Right kidney (tissue), 1 donor: ENCODE measurements around the gene PPP2R5D.

ENCODE experiments used
- DNase-seq: peaks from one replicate; pipeline ENCODE4 v3.0.0-alpha.2; 2016

The PPP2R5D gene

DNA sequence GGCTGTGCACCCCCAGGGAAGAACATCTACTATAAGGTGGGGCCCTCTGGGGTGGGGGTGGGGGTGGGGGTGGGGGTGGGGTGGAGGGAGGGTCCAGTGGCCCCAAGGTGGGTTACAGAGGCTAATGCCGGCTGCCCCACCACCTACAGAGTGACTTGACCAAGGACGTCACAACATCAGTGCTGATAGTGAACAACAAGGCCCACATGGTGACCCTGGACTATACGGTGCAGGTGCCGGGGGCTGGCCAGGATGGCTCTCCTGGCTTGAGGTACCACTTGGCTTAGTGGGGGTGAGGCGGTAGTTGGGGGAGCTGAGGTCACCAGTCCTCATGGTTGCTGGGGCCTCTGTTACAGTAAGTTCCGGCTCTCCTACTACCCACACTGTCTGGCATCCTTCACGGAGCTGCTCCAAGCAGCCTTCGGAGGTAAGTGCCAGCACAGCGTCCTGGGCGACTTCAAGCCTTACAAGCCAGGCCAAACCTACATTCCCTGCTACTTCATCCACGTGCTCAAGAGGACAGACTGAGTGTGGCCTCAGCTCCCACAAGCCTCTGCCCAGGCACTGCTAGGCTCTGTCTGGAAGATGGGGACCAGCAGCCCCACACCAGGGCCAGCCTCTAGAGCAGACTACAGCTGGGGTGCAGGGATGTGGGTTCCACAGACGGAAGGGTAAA lies 21.1 kb upstream of the PPP2R5D start:
- DNase-seq: no peak

GRCh38 chr6:42963855-42964605 lies 20.3 kb upstream of the PPP2R5D start:
- DNase-seq: no peak

GRCh38 chr6:42966571-42966970 lies 17.8 kb upstream of the PPP2R5D start:
- no peak for DNase-seq

DNA sequence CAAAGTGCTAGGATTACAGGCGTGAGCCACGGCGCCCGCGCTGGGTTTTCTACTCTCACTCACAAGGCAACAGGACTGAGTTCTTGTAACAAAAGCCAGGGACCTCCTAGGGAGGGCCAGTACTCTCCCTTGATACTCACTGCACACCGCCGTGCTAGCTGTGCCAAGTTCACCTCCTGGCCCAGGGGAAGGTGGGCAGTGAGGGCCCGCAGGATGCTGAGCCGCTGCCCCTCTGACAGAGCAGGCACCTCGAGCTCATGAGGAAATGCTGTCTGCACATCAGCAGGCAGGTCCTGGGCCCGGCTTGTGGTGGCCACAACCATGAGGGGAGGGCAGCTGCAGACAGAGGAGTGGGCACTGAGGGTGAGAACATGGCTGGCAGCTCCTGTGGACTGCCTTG lies 17.1 kb upstream of the PPP2R5D start:
- no peak for DNase-seq

DNA sequence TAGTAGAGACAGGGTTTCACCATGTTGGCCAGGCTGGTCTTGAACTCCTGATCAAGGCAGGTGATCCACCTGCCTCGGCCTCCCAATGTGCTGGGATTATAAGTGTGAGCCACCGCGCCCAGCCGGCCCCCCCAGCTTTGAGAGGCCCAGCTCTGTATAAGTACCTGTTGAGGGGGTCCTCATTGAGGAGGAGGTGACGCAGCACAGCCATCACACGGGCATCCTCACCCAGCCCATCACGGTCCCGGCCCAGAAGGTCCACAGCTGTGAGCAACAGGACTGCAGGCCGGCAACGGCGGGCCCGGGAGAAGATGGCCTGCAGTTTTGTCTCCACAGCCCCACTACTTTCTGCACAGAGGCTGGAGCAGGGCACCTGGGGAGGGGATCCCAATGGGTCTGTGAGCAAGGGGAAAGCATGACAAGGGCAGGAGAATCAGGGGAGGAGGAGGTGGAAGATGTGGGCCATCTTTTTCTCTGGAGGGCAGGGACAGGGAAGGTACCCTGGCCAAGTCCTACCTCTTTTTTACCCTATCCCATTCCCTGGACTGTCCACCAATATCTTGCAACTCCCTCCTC lies 16.2 kb upstream of the PPP2R5D start:
- no peak for DNase-seq

GRCh38 chr6:42968783-42969182 lies 15.6 kb upstream of the PPP2R5D start:
- DNase-seq: no peak

DNA sequence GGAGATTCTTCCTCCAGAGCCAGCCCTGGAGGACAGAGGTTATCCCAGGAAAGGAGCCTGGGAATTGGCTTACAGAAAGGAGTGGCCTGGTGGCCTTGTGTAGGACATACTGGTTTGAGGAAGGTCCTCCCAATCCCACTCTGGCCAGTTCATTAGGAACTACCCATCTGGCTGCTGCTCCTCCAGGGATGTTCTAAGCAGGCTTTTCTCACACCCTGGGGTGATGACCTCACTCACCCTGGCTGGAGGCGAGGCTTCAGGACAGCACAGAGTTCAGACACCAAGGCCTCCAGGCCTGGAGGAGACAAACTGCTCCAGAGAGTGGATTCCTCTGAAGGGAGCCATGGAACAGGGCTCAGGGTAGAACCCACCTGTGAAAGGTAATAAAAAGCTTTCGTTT lies 14.9 kb upstream of the PPP2R5D start:
- DNase-seq: no peak

DNA sequence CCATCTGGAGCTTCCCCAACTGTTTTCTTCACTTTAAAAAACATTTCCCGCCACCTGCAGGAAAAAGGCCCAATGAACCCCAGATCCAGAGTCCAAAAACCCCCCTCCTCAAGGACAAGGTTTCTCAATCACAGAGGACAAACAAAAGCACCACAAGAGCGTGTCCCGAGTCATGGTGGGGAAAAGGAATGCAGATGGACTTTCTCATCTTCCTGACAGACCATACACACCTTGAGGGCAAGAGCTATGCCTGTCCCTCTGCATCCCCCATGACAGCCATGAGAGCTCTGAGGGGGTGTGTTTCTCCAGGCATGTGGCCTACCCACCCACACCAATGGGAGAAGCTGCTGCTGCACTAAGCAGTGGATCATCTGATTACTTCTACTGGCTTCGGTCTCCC lies 14.4 kb upstream of the PPP2R5D start:
- no peak for DNase-seq

- no peak for DNase-seq
Observed at GRCh38 chr6:42970871-42971612, 13.3 kb upstream of the PPP2R5D start.

DNA sequence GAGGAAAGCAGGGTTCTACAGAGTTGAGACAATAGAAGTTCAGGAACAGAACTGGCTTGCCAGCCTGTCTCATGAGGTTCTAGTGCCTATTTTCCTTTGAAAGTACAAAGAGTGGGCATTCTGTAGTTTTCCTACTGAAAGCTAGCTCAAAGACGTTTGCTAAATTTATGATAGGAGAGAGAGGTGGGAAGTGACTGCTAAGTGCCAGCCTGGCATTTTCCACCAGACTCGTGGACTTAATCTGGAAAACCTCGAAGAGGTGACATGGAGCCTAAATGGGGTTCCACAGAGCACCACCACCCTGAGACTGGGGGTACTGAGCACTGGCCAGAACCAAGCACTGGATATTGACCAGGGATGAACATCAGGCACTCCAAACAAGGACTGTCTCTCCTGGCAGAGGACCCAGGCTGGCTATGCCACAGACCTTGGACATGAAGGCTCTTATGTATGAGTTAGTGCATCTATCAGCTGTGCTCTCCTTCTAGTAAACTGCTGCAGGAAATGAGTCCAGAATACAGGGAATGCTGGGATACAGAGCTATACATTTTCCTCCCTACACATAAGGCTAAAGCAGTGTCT lies 12.5 kb upstream of the PPP2R5D start:
- no peak for DNase-seq

DNA sequence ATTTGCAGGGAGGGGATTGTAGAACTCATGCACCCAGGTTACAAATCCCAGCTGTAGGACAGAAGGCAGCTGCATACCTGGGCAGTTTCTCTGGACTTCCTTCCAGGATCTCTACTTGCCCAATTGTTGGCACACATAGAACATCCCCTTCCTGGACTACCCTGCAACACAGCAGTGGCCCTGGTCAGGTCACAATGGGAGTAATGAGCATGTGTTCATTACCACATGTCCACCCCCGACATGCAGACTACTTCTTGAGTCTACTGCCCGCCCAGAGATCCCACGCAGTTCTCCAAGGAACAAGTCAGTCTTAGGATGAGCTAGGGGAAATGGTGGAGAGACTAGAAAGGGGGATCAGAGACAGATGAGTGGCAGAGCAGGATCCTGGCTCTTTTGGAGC lies 10.4 kb upstream of the PPP2R5D start:
- no peak for DNase-seq

DNA sequence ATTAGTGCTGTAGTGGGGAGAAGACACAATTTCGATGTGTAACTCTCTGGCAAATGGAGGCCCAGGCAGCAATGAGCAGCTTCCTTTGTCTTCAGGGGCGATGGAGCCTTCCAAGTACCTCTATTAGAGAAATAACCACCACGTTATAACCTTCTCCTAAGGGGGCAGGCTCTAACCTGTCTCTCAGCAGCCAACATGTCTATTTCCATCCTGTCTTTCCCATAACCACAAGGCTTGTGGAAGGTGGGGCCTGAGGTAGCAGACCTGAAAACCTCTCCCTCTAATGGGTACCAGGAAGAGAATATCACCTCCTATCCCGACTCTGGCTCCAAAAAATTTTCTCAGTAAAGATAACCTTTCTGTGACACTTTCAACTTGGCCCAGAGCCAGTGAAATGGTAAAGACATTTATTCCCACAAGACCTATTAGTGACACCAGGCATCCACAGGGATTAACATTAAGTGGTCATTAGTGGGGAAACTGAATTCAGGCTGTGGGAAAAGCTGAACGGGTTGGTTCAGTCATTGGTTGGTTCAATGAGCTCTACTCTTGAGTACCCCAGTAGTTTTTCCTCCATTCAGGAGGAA lies 9.4 kb upstream of the PPP2R5D start:
- DNase-seq: no peak

DNA sequence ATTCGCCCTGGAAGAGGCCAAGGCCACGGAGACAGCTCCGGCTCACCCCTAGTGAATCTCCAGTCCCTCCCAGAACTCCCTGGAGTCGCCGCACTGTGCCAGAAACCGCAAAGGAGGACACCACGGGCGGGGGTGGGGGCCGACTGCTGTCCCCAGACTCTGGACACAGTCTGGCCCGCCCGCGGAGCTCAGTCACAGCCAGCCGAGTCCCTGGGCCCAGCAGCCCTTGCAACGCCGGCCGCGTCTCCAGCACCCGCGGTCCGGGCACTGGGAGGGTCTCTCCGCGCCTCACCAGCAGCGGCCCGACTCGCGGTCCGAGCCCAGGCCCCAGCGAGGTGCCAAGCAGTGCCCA lies 5.9 kb upstream of the PPP2R5D start:
- no peak for DNase-seq

DNA sequence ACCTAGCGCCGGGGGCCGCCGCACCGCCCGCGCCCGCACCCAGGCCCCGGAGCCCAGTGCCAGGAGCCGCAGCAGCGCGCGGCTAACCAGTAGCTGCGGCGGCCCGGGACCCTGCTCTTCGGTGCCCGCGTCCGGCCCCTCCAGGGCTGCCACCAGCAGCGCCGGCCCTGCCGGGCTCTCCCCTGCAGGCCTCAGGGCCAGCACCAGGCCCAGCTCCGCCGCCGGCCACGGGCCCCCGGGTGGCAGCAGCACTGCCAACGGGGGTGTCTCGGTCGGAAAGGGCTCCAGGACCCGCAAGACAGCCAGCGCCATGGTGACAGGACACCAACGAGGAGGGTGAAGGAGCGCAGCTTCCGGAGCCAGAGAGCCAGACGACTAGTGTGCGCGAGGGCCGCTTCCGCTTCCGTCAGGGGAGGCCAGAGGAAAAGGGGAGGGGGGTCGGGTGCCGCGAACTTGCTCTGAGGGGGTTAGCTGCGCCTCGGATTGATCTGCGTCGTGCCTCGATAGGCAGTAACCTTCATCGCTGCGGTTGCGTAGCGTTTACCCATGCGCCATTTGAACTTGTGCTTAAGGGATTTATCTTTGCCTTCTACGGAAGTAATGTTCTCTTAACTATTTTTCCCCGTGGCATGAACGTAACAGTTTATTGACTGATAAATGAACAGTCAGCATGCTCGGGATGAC lies 5.4 kb upstream of the PPP2R5D start, which contains the start of gene PEX6:
TSS of gene PEX6 (minus strand) at position 343 of the 684 bp plus-strand sequence. CDS start at position 312, 31 bp downstream.
- DNase-seq: peak; percentile 91

DNA sequence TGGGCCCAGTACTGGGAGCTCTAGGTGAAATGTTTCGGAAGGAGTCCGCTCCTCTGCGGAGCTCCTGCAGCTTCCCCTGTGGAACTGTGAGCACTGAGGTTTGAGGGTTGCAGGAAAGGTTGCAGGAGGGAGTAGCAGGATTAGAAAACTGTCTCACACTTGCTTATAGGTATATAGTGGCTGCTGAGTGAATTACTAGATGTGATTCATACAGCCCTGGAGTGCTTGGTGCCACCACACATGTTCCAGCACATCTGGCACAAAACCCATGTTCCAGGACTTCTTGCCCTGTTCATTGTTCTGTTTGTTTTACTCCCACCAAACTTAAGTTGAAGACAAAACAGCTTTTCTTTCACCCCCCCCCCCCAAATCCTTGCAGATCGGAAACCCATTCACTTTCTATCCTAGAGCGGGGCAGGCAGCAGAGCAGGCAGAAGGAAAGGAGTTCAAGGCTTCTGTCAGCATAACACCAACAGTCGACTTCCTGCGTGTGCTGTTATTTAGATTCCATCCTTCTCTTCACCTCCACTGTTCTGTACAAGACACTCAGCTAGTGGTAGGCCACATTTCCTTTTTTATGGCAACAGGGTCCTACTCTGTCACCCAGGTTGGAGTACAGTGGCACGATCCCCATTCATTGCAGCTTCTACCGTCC lies 4.7 kb upstream of the PPP2R5D start:
- DNase-seq: no peak

GRCh38 chr6:42981836-42982235 lies 2.5 kb upstream of the PPP2R5D start:
- DNase-seq: no peak

DNA sequence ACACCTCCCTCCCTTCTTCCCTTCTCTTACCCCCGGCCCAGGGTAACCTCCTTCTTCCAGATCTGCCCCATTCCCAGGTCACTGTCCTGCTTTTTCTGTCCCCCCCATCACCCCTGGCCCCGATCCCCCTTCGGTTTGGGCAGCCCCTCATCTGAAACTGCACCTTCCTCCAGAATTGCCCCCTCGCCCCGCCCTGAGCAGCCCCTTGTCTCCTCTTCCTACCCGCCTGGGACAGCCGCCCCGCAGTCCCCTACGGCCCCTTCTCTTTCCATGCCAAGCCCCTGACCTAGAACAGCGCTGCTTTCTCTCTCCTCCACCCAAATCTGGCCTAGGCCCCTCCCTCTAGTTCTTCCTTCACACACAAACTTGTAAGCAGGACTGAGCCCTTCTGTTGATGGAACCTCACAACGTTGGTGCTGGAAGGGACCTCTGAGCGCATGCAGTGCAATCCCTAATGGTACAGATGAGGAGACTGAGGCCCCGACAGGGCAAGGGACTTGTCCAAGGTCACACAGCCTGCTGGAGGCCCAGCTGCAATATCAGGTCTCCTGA lies 630 bp downstream of the PPP2R5D start:
- DNase-seq: peak; percentile 25

DNA sequence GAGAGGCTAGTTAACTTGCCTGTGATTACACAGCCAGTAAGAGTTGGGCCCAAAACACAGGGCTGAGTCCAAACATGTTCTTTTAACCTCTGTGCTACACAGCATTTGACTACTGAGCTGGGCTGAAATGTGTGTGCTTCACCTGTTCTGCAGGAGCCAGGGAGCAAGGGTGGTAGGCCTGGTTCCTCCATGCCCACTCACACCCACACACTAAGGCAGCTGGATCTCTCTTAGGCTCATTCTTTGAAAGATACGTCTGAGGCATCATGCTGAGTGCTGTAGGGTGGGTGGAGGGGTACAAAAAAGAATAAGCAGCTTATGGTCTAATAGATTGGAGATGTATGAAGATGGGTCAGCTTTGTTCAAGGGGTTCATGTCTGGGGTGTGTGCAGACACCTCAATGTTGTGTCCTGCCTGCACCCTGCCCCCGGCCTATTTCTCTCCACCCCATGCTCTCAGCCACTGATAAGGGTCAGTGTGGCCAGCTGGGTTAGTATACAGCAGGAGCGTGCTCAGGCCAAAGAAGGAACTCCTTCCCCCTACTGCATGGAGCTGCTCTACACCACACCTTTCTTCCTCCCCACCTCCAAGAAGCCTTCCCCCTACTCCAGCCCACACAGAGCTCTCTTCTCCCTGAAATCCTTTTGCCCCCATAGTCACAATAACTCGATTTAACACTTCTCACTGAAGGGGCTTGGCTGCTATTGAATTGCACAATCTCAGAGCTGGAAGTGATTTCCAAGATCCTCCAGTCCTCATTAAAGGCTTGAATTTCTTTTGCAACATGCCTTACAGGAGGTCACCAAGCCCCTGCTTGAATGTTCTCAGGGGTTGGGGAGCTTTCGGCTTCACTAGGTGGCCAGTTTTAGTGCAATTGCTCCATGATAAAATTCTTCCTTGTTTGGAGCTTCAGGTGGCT lies 3.4 kb downstream of the PPP2R5D start:
- no peak for DNase-seq

- no peak for DNase-seq
Observed at GRCh38 chr6:42988486-42989020, 4.2 kb downstream of the PPP2R5D start.
